Stimulated activated CD8-positive, alpha-beta memory T cell treated with anti-CD3 and anti-CD28 coated beads, Interleukin-4, amount 100 ng/mL, for 48 hours (primary cell): Measurements from ENCODE around the gene SCYL2.
"Not testable (repeated sequence)": the region's sequence is repeated elsewhere in the genome, so short reads cannot be mapped to it uniquely, and the experiment has no call there.

ENCODE experiments used
- DNase-seq: peaks from one replicate; pipeline ENCODE4 v3.0.0-alpha.2; 2020

Gene SCYL2

DNA sequence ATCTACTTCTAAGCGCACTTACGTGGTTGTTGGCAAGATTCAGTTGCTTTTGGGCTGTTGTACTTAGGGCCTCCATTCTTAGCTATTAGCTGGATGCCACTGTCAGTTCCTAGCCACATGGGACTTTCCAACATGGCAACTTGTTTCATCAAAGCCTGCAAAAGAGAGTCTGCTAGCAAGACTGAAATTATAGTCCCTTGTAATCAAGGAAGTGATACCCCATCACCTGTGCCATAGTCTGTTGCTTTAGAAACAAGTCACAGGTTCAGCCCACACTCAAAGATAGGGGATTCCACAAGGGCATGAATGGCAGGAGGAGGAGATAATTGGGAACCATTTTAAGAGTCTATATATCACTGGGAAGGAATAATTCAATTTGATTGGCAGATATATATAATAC, 62.8 kb downstream of the SCYL2 start:
- no peak for DNase-seq

DNA sequence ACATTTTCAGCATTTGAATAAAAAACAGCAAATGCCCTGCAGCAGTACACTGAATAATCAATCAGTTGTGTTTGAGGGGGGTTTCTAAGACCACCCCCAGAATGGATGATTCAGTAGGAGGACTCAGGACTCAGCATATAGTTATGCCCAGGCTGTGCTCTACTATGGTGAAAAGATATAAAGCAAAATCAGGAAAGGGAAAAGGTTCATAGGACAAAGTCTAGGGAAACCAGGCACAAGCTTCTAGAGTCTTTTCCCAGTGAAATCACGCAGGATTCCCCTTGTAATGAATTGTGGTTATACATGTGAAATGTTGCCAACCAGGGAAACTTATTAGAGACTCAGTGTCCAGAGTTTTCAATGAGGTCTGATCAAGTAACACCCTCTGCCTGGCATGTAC, 64.9 kb downstream of the SCYL2 start:
- DNase-seq, result no peak

GRCh38 chr12:100332852-100333251, 65.9 kb downstream of the SCYL2 start:
- no peak for DNase-seq

DNA sequence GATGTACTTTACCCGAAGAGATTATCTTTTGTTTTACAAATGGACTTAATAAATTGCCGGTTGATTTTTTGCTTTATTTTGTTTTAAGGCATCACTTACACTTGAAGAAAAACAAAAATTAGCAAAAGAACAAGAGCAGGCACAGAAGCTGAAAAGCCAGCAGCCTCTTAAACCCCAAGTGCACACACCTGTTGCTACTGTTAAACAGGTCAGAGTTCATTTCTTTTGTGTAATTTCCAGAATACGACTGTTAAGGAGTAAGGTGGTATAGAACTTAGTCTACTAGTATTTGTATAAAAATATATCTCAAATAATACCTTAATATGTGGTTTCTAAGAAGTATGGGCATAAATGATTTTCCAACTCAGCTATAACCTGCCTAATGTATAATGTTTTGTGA, 70.3 kb downstream of the SCYL2 start:
- DNase-seq, result no peak

DNA sequence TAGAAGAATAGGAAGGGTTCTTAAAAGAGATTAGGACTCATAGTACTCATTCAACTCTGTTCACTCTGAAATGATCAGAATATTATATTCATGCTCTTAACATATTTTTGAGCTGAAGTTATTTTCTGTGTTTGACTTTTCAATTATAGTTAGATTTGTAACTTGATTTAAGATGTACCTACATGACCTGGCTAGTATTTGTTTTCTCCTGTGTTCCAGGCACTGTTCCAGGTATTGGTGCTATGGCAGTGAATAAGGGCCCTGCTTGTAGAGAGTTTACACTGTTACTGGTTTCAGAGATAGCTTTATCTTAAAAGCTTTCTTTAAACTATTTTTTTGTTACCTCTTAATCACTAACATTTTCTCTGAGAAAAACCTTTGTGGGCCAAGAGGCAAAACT, 70.8 kb downstream of the SCYL2 start:
- DNase-seq, result no peak

DNA sequence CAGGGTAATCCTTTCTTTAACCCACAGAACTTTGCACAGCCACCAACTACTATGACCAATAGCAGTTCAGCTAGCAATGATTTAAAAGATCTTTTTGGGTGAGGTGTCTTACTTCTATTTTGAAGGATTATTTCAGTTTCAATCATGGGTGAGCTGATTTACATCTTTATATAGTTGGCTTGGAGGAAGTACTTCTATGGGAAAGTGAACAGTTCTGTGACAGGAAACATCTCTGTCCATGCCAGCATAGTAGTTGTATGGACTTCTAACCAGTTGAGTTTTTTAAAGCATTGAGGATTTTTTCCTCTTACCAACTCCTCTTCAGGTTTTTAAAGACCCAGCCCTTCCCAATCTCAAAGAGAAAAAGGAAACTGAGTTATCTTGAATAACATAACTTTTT, 72.1 kb downstream of the SCYL2 start:
- no peak for DNase-seq

GRCh38 chr12:100342897-100343296, 75.9 kb downstream of the SCYL2 start:
- DNase-seq, result not testable (repeated sequence)

- DNase-seq, result not testable (repeated sequence)
Measured at GRCh38 chr12:100344351-100344750, 77.4 kb downstream of the SCYL2 start.

DNA sequence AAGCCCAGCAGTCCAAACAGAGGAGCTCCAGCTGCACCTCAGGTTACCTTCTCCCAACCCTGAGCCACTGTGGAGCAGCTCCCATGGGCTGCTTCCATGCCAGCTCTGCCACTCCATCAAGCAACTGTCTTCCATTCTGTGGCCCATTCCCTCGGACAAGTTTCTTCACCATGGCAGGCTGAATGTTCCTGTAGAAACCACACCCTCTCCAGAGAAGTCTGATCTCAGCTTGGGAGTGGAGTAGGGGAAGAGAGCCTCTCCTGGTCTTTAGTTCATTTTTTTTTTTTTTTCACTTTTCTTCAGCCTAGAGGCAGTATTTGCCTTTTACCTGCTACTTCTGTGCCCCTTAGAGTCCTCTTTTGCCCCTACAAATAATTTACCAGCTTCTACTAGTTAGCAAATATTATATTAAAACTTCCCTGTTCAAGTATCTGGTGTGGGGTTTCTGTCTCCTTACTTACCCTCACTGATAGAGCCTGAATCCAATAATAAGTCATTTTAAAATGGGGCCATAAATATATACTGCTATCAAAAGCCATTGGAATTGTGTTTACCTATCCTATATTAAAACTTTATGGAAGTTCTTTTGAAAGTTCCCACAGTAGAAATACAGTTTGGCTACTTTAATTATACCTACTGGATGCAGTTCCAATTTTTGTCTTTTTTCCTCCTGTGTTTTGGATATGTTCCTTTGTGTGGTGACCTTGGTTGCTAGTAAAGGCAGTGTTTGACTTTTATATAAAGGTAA, 78.2 kb downstream of the SCYL2 start:
- no peak for DNase-seq

GRCh38 chr12:100346660-100347059, 79.7 kb downstream of the SCYL2 start:
- no peak for DNase-seq

- no peak for DNase-seq
Measured at GRCh38 chr12:100348657-100349454, 81.9 kb downstream of the SCYL2 start.

DNA sequence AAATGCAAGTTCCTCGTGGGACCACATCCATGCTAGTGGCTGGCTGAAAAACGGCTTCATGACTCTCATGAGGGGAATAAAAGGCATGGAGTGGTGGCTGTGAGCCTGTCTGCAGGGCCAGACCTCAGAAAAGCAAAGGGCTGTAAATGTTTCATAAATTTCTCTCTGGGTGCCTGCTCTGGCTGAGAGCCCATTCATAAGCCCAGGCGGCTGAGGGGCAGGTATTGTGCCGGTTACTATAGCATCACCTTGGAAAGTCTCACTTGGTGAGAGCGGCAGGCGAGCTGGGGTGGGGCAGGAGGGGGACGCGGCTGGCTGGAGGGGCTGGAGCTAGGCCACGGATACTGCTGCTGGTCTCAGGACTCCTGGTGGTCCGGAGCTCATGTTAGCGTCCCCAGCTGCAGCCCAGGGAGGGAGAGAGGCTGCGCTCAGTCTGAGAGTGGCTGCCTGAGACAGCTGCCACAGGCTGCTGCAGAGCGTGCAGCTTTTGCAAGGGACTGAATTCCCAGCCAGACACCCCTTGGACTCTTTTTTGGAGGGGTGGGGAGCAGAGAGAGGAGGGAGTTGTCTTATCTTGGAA, 89.8 kb downstream of the SCYL2 start, which contains the start of gene SLC17A8:
TSS of gene SLC17A8 (plus strand) at position 431 of the 580 bp plus-strand sequence. CDS start 318 bp downstream, outside the sequence.
- DNase-seq, result no peak

- no peak for DNase-seq
Measured at GRCh38 chr12:100359248-100359647, 92.3 kb downstream of the SCYL2 start.

DNA sequence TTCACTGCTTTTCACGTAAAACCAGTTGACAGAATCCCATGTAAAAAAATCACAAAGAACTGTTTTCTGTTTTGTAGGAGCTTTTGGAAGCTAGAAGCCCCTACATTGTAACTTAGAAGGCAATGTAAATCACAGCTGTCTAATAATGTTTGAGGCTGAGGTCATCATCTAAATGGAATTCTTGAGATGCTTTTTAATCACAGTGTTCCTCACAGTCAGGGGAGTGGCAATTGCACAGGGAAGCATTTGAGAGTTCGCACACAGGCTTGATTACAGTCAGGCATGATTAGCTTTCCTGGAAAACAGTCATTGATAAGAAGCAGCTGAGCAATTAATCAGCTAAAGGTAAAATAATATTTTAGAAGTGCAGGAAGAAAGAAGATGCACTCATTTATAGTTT, 92.8 kb downstream of the SCYL2 start:
- no peak for DNase-seq

- DNase-seq, result no peak
Measured at GRCh38 chr12:100360450-100360849, 93.5 kb downstream of the SCYL2 start.

GRCh38 chr12:100364324-100364723, 97.3 kb downstream of the SCYL2 start:
- DNase-seq, result no peak

DNA sequence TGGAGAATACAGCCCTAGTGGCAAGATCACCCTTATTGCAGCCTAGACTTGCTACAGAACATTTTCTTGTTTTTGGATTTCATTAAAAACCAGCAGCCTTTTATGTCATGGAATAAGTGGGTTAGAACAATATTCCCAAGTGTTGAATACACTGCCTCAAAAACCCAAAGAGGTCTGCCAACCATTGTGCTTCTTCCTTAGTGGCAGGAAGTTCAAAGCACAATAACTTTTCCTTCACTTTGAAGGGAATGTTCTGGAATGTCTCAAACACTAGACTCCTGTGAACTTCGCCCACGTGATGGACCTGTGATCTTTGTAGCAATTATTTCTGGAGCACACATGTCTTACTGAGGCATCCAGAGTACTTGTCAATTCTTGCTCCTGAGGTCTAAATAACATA, 98.4 kb downstream of the SCYL2 start:
- DNase-seq, result no peak

- no peak for DNase-seq
Measured at GRCh38 chr12:100368066-100368465, 101.1 kb downstream of the SCYL2 start.

DNA sequence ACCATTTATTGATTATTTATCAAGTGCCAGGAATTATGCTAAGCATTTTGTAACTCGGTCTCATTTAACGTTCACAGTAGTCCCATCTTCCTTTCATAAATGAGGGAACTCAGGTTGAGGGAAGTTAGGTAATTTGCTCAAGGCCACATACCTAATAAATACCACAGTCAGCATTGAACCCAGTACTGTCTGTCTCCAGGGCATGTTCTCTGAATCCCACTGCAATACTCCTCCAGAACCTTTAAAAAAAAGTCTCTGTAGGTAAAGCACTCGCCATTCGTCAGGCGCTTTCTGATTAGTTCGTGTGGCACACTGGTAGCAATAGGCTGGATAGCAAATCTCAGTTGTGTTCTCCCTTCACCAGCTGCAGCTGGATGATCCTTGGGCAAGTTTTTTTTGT, 104.2 kb downstream of the SCYL2 start:
- DNase-seq, result no peak

DNA sequence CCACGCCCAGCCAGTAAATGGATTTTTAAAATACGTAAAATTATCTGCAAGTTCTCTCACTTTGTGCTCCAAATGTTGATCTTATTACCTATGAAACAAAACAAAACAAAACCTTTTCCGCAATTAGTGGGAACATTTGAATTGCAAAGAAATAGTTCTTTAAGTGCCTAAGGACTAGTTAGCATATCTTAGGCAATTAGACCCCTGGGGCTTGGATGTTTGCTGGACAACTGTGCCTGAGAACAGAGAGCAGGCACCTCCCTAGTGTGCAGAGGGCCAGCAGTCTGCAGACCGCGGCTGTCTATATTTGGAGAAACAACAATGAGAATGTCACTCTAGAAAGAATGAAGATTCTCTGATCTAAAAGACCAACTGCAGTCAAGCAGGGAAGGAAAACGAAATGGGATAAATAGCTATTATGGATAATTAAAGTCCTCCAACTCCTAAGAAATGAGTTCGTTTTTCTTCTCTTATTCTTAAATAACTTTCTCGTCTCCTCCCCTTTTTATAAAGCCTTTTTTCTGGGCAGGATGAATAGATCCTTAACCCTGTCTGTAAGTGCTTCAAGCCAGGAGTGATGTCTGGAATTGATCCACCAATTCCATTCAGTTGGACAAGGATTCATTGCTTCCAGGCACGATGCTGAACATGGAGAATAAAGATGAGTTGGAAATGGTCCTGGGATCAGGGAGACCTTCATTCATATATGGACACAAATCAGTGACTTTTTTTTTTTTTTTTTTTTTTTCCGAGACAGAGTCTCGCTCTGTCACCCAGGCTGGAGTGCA, 106.1 kb downstream of the SCYL2 start:
- DNase-seq, result no peak

- DNase-seq, result no peak
Measured at GRCh38 chr12:100375038-100375735, 108.2 kb downstream of the SCYL2 start.

- DNase-seq, result no peak
Measured at GRCh38 chr12:100376161-100376560, 109.2 kb downstream of the SCYL2 start.
